Mesothelial cell of epicardium (in vitro differentiated cells): Measurements from ENCODE around the gene RING1. TPM values are rescaled to one million over a fixed set of nuclear protein-coding genes. Genes with fewer than 3 reads are reported as not detected.

ENCODE experiments used
- DNase-seq, 2 experiments: peaks; one replicate each; pipeline ENCODE4 v3.0.0; 2021; ENCODE audit warnings: low spot score in 2 of 2; ENCODE audit not compliant: unreplicated experiment in 2 of 2
- H3K27ac Mint-ChIP-seq: 2 replicates; pipeline ENCODE4 v1.8.0; 2021; ENCODE audit warnings: mixed read lengths
- H3K27me3 Mint-ChIP-seq: 2 replicates; pipeline ENCODE4 v1.8.0; 2021; ENCODE audit warnings: low read depth, mixed read lengths
- H3K36me3 Mint-ChIP-seq: 2 replicates; pipeline ENCODE4 v1.8.0; 2021; ENCODE audit warnings: mixed read lengths
- H3K4me1 Mint-ChIP-seq: 2 replicates; pipeline ENCODE4 v1.8.0; 2021; ENCODE audit warnings: mixed read lengths
- H3K4me3 Mint-ChIP-seq: 2 replicates; pipeline ENCODE4 v1.8.0; 2021; ENCODE audit warnings: mild to moderate bottlenecking, moderate library complexity, mixed read lengths
- H3K9me3 Mint-ChIP-seq: 2 replicates; pipeline ENCODE4 v1.8.0; 2021; ENCODE audit warnings: mixed read lengths
- total RNA-seq: library from RNA; stranded (reverse); gene quantifications from 3 replicates; pipeline ENCODE4 v1.2.1, GENCODE V29; 2021
- TF ChIP-seq, protein P1 (sequence below): fragments of 200-600 bp; sonication (generic); IDR thresholded peaks from one replicate; pipeline ENCODE4 v1.5.0; 2021; ENCODE audit warnings: antibody characterized with exemption; ENCODE audit not compliant: unreplicated experiment

RING1 gene
- total RNA-seq, 1 donor from 2014 or later = 59.0 TPM

DNA sequence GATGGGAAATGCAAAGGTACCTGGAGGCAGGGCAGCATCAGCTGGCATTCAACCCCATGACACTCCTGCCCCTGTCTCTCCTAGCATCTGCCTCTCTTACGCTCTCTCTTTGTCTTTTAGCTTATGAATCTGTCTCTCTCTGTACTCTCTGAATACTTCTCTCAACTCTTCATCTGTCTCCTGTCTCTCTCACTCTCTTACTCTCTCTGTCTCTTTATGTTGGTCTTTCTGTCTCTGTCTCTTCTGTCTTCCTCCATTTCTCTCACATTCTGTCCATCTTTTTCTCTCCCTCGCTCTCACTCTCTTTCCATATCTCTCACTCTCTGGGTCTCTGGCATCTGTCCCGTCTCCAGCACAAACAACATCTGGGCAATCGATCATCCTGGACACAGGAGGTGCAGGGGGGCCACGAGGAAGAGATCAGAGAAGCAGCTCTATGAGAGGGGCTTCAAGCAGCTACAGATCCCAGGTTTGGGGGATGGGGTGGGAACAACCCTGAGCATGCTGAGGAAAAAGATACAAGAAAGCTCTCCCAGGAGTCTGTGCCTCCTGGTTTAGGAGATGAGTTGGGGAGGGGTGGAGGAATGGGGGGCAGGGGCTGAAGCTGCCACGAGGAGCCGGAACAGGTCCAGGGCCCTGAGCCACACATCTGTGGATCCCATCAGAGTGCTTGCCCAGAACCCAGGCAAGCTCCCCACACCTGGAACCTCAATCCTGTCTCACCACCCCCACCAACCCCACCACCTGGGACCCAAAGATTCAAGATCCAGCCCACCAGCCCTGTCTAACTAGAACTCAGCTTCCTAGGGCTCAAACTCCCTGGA lies 18.5 kb upstream of the RING1 start:
- H3K27me3 Mint-ChIP-seq = peaks cover 15% of the 10 kb centered on the region
- no peak overlapping the region for H3K27ac Mint-ChIP-seq
- TF ChIP-seq, protein P1, sequence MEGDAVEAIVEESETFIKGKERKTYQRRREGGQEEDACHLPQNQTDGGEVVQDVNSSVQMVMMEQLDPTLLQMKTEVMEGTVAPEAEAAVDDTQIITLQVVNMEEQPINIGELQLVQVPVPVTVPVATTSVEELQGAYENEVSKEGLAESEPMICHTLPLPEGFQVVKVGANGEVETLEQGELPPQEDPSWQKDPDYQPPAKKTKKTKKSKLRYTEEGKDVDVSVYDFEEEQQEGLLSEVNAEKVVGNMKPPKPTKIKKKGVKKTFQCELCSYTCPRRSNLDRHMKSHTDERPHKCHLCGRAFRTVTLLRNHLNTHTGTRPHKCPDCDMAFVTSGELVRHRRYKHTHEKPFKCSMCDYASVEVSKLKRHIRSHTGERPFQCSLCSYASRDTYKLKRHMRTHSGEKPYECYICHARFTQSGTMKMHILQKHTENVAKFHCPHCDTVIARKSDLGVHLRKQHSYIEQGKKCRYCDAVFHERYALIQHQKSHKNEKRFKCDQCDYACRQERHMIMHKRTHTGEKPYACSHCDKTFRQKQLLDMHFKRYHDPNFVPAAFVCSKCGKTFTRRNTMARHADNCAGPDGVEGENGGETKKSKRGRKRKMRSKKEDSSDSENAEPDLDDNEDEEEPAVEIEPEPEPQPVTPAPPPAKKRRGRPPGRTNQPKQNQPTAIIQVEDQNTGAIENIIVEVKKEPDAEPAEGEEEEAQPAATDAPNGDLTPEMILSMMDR = no peak
- no peak for DNase-seq
- peaks cover 3% of the 10 kb centered on the region for H3K36me3 Mint-ChIP-seq
- H3K4me3 Mint-ChIP-seq = no peak overlapping the region
- H3K4me1 Mint-ChIP-seq = peaks cover 14% of the 10 kb centered on the region
- H3K9me3 Mint-ChIP-seq = no peaks in the 10 kb centered on the region

DNA sequence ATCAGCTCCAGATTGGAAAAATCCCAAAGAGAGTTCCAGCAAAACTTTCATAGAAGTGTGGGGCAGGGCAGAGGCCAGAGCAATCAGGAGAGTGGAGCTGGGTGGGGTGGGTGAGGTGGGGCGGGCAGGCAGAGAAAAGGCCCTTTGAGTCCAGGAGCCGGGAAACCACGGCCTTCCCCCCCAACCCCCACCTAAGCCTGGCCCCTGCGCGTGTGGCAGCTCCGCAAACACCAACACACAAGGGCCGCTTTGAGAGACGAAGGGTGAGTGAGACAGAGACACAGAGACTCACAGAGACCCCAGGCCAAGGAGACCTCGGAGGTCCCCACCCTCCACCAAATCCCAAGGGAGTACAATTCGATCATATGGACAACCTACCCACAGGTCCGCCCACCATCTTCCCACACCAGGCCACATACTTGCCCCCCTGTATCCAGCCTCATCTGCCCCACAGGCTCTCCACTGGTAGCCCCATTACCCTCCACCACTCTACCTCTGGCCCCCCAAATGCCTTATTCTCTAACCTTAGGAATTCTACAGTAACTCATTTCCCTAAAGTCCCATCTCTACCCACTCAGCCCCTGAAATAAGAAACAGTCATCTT lies 17.7 kb upstream of the RING1 start:
- peaks cover 15% of the 10 kb centered on the region for H3K27me3 Mint-ChIP-seq
- DNase-seq = no peak
- no peaks in the 10 kb centered on the region for H3K9me3 Mint-ChIP-seq
- H3K4me3 Mint-ChIP-seq = no peak overlapping the region
- TF ChIP-seq, protein P1 = no peak
- H3K4me1 Mint-ChIP-seq = peaks cover 14% of the 10 kb centered on the region
- H3K27ac Mint-ChIP-seq = no peak overlapping the region
- H3K36me3 Mint-ChIP-seq = peaks cover 8% of the 10 kb centered on the region

DNA sequence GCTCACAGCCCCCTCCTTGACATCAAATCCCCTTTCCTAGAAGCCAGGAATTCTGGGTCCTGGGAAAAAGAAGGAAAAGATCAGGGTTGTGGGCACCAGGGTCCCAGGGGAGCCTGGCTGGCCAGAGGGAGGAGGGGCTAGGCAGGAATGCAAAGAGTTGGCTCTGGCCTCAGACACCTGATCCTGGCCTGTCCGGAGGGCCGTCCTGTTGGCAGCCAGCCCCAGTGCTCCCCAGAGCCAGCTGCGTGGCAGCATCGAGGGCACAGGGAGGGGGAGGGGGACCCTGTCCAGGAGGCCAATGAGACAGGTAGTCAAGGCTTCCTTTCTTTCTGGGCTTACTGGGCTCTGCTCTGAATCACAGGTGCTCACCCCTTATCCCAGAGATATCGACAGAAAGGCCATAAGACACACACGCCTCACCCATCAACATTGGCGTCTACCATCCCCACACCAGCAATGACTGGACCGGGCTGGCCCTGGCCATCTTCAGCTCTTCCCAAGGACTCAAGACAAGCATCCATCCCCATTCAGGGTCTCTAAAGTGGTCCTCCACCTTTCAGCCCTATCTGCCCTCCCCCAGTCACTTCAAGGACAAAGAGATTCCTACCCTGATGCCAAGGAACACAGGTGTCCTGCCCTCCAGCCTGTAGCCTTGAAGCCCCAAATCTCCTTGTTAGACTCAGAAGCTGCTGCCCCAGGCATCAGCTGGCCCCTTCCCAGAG lies 16.8 kb upstream of the RING1 start:
- peaks cover 12% of the 10 kb centered on the region for H3K36me3 Mint-ChIP-seq
- H3K9me3 Mint-ChIP-seq = no peaks in the 10 kb centered on the region
- peaks cover 14% of the 10 kb centered on the region for H3K27me3 Mint-ChIP-seq
- H3K4me3 Mint-ChIP-seq = peak overlapping the region; percentile 46
- DNase-seq = no peak
- no peak overlapping the region for H3K27ac Mint-ChIP-seq
- TF ChIP-seq, protein P1 = no peak
- peaks cover 14% of the 10 kb centered on the region for H3K4me1 Mint-ChIP-seq

DNA sequence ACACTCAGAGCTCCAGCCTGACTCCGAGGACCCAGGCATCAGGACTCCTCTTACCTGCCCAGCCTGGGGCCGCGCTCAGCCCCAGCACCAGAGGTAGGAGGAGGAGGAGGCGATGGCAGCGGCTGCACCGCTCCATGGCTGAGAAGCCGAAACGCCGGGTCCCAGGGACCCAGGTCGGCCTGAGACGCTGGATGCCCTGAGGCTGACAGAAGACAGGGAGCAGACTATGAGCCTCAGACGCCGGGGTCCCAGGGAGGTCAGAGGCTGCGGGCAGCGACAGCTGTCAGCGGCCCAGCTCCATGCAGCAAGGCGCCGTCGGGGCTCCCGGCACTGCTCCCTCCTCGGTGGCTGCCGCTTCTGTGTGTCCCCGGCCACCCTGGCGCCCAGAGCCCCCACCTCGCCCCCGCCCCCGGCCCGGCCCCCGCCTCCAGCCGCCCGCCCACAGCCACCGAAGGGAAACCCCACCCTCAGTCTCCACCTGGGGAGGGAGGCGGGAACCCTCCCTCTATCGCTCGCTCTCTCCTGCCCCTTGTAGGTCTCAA lies 16.1 kb upstream of the RING1 start, which contains the start of gene COL11A2:
Gene COL11A2 (minus strand): TSS at position 363 of the 542 bp plus-strand sequence. CDS start 227 bp downstream, at position 136.
- H3K4me3 Mint-ChIP-seq = peak within 1 kb of the TSS; percentile 70
- no peak for DNase-seq
- no peak within 1 kb of the TSS for H3K27ac Mint-ChIP-seq
- H3K36me3 Mint-ChIP-seq = peaks cover 13% of the 10 kb centered on the region
- TF ChIP-seq, protein P1 = no peak
- H3K27me3 Mint-ChIP-seq = peaks cover 13% of the 10 kb centered on the region
- H3K4me1 Mint-ChIP-seq = peaks cover 14% of the 10 kb centered on the region
- no peaks in the 10 kb centered on the region for H3K9me3 Mint-ChIP-seq
